HUES48 (cell line): Measurements from ENCODE around the gene RYR3.

Experiments
- H3K27ac ChIP-seq: one replicate; pipeline ENCODE4 v1.7.0; 2013; ENCODE audit warnings: low read depth, low read length, inconsistent platforms
- H3K27me3 ChIP-seq: 2 replicates; pipeline ENCODE4 v1.6.1; 2013; ENCODE audit warnings: mild to moderate bottlenecking, low read length; ENCODE audit not compliant: control insufficient read depth, insufficient read depth
- H3K36me3 ChIP-seq: 2 replicates; pipeline ENCODE4 v1.6.1; 2013; ENCODE audit warnings: low read length; ENCODE audit not compliant: control insufficient read depth, insufficient read depth
- H3K4me1 ChIP-seq: 2 replicates; pipeline ENCODE4 v1.6.1; 2013; ENCODE audit warnings: mild to moderate bottlenecking, low read length; ENCODE audit not compliant: control insufficient read depth, insufficient read depth
- H3K4me3 ChIP-seq: 2 replicates; pipeline ENCODE4 v1.5.1; 2013; ENCODE audit warnings: mild to moderate bottlenecking, low read depth, low read length
- H3K9ac ChIP-seq: 2 replicates; pipeline ENCODE4 v1.6.1; 2013; ENCODE audit warnings: mild to moderate bottlenecking, low read depth, low read length, moderate library complexity
- H3K9me3 ChIP-seq: 2 replicates; pipeline ENCODE4 v1.6.1; 2013; ENCODE audit warnings: low read length; ENCODE audit not compliant: control insufficient read depth, insufficient read depth

RYR3 gene

GRCh38 chr15:33506781-33507296 is 196.1 kb downstream of the RYR3 start:
- Histone ChIP-seq H3K4me3 (no peak overlapping the region; the same call in 1 of the 2 replicates), H3K27ac (peak overlapping the region; percentile 48), H3K36me3 (no peaks in the 10 kb centered on the region)

GRCh38 chr15:33508703-33509102 is 197.9 kb downstream of the RYR3 start:
- Histone ChIP-seq H3K9me3 (no peaks in the 10 kb centered on the region), H3K36me3 (no peaks in the 10 kb centered on the region), H3K9ac (no peak overlapping the region), H3K4me3 (no peak overlapping the region), H3K27ac (no peak overlapping the region), H3K4me1 (peaks cover 15% of the 10 kb centered on the region), H3K27me3 (no peaks in the 10 kb centered on the region)

More at GRCh38 chr15:33506781-33507296, 196.1 kb downstream of the RYR3 start:
- H3K9me3 ChIP-seq: no peaks in the 10 kb centered on the region
- H3K9ac ChIP-seq: no peak overlapping the region; the same call in 1 of the 2 replicates
- H3K27me3 ChIP-seq: no peaks in the 10 kb centered on the region
- H3K4me1 ChIP-seq: peaks cover 15% of the 10 kb centered on the region

GRCh38 chr15:33515121-33515520 is 204.4 kb downstream of the RYR3 start:
- no peaks in the 10 kb centered on the region for H3K9me3 ChIP-seq
- no peaks in the 10 kb centered on the region for H3K36me3 ChIP-seq
- no peaks in the 10 kb centered on the region for H3K27me3 ChIP-seq
- H3K9ac ChIP-seq: no peak overlapping the region
- H3K4me3 ChIP-seq: no peak overlapping the region
- H3K4me1 ChIP-seq: no peaks in the 10 kb centered on the region
- no peak overlapping the region for H3K27ac ChIP-seq

- no peak overlapping the region for H3K27ac ChIP-seq
- H3K4me3 ChIP-seq: no peak overlapping the region
- no peaks in the 10 kb centered on the region for H3K27me3 ChIP-seq
- H3K36me3 ChIP-seq: no peaks in the 10 kb centered on the region
- H3K9ac ChIP-seq: no peak overlapping the region
- no peaks in the 10 kb centered on the region for H3K4me1 ChIP-seq
- no peaks in the 10 kb centered on the region for H3K9me3 ChIP-seq
Observed at GRCh38 chr15:33516563-33516962, 205.8 kb downstream of the RYR3 start.

GRCh38 chr15:33517944-33518343 is 207.2 kb downstream of the RYR3 start:
- H3K9ac ChIP-seq: no peak overlapping the region
- no peak overlapping the region for H3K4me3 ChIP-seq
- H3K27me3 ChIP-seq: no peaks in the 10 kb centered on the region
- H3K4me1 ChIP-seq: no peaks in the 10 kb centered on the region
- no peaks in the 10 kb centered on the region for H3K36me3 ChIP-seq
- H3K27ac ChIP-seq: no peak overlapping the region
- no peaks in the 10 kb centered on the region for H3K9me3 ChIP-seq

- H3K4me3 ChIP-seq: no peak overlapping the region
Observed at GRCh38 chr15:33518421-33518820, 207.7 kb downstream of the RYR3 start.

GRCh38 chr15:33524274-33524673 is 213.5 kb downstream of the RYR3 start:
- Histone ChIP-seq H3K27ac (no peak overlapping the region), H3K4me3 (no peak overlapping the region), H3K36me3 (no peaks in the 10 kb centered on the region), H3K9me3 (no peaks in the 10 kb centered on the region), H3K9ac (no peak overlapping the region), H3K27me3 (no peaks in the 10 kb centered on the region), H3K4me1 (0 out of 2 replicates have a peak, but pooled peaks cover 2% of the 10 kb centered on the region)

More at GRCh38 chr15:33518421-33518820, 207.7 kb downstream of the RYR3 start:
- Histone ChIP-seq H3K36me3 (no peaks in the 10 kb centered on the region), H3K4me1 (no peaks in the 10 kb centered on the region), H3K27me3 (no peaks in the 10 kb centered on the region), H3K9ac (no peak overlapping the region), H3K27ac (no peak overlapping the region), H3K9me3 (no peaks in the 10 kb centered on the region)

- no peaks in the 10 kb centered on the region for H3K36me3 ChIP-seq
- 0 out of 2 replicates have a peak, but pooled peaks cover 2% of the 10 kb centered on the region for H3K4me1 ChIP-seq
- no peak overlapping the region for H3K27ac ChIP-seq
- H3K4me3 ChIP-seq: no peak overlapping the region
- no peak overlapping the region for H3K9ac ChIP-seq
- H3K9me3 ChIP-seq: no peaks in the 10 kb centered on the region
- H3K27me3 ChIP-seq: no peaks in the 10 kb centered on the region
Observed at GRCh38 chr15:33526532-33526931, 215.8 kb downstream of the RYR3 start.

- Histone ChIP-seq H3K9ac (no peak overlapping the region), H3K4me1 (no peaks in the 10 kb centered on the region), H3K36me3 (no peaks in the 10 kb centered on the region), H3K9me3 (no peaks in the 10 kb centered on the region), H3K27ac (no peak overlapping the region), H3K4me3 (no peak overlapping the region), H3K27me3 (no peaks in the 10 kb centered on the region)
Observed at GRCh38 chr15:33533197-33533596, 222.4 kb downstream of the RYR3 start.

GRCh38 chr15:33534642-33535041 is 223.9 kb downstream of the RYR3 start:
- no peak overlapping the region for H3K27ac ChIP-seq

GRCh38 chr15:33535135-33535534 is 224.4 kb downstream of the RYR3 start:
- Histone ChIP-seq H3K27me3 (no peaks in the 10 kb centered on the region), H3K4me1 (no peaks in the 10 kb centered on the region), H3K4me3 (no peak overlapping the region), H3K27ac (no peak overlapping the region), H3K9me3 (no peaks in the 10 kb centered on the region), H3K9ac (no peak overlapping the region), H3K36me3 (no peaks in the 10 kb centered on the region)

More at GRCh38 chr15:33534642-33535041, 223.9 kb downstream of the RYR3 start:
- no peak overlapping the region for H3K4me3 ChIP-seq
- H3K9ac ChIP-seq: no peak overlapping the region
- H3K36me3 ChIP-seq: no peaks in the 10 kb centered on the region
- H3K4me1 ChIP-seq: no peaks in the 10 kb centered on the region
- no peaks in the 10 kb centered on the region for H3K9me3 ChIP-seq
- no peaks in the 10 kb centered on the region for H3K27me3 ChIP-seq
